ENCODE measurements around the gene OR2D2.
"Not testable (repeated sequence)": the region's sequence is repeated elsewhere in the genome, so short reads cannot be mapped to it uniquely, and the experiment has no call there.

Gene OR2D2

DNA sequence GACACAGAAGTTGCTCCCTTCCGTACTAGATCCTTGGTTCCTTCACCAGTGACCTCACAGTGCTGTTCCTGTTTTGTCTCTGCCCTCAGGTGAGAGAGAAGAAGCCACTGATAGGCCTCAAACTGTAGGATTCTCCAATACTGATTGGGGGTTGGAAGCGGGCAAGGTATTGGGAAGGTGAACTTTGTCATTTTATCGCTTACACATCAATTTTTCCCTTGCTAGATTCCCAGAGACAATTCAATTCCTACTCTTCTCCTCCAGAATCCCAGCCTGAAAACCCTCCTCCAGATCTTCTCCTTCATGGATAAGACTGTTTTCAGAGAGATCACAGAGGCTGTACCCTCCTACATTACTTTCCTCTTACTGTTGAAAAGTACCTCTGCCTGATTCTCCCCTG lies 19.1 kb upstream of the OR2D2 start:
- Mint-ChIP-seq H3K4me3 (no peak overlapping the region), H3K9me3 (no peaks in the 10 kb centered on the region), H3K4me1 (no peaks in the 10 kb centered on the region), H3K36me3 (ENCODE audit: insufficient read depth) (no peaks in the 10 kb centered on the region), H3K27ac (ENCODE audit: low read depth) (no peak overlapping the region), H3K27me3 (no peaks in the 10 kb centered on the region)
- no peak for ATAC-seq (replicated peaks; ENCODE audit: extremely low read depth, poor library complexity, severe bottlenecking)
- DNase-seq (ENCODE audit: low spot score in 2 of 2), result no peak

DNA sequence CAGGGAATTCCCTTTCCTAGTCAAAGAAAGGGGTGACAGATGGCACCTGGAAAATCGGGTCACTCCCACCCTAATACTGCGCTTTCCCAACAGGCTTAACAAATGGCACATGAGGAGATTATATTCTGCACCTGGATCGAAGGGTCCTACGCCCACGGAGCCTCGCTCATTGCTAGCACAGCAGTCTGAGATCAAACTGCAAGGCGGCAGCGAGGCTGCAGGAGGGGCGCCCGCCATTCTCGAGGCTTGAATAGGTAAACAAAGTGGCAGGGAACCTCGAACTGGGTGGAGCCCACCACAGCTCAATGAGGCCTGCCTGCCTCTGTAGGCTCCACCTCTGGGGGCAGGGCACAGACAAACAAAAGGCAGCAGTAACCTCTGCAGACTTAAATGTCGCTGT lies 12.5 kb upstream of the OR2D2 start:
- H3K4me3 Mint-ChIP-seq; H3K27me3 Mint-ChIP-seq; H3K27ac Mint-ChIP-seq (ENCODE audit: low read depth); DNase-seq (ENCODE audit: low spot score in 2 of 2); H3K36me3 Mint-ChIP-seq (ENCODE audit: insufficient read depth); H3K4me1 Mint-ChIP-seq; H3K9me3 Mint-ChIP-seq; ATAC-seq (replicated peaks; ENCODE audit: extremely low read depth, poor library complexity, severe bottlenecking): not testable (repeated sequence)

DNA sequence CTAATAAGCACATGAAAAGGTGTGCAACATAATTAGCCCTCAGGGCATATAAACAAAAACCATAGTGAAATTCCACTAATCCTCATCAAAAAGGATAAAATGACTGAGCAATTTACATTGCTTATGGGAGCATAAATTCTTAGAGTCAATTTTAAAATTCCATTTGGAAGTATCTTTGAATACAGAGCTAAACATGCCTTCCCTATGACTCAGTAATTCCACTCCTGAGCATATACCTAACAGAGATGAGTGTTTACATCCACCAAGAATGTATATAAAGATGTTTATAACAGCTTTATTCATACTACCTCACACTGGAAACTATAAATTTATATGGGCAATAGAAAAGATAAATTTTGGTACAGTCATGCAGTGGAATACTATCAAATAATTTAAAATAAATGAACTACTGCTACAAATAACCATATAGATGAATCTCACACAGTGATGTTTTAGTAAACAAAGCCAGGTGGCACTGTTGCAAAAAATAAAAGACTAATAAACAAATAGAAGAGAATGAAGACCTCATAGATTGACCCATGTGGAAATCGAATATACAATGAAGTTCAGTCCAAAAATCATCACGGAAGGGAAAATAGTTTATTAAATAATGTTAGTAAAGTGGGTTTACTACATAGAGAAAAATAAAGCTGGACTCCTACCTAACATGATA lies 8.2 kb upstream of the OR2D2 start:
- DNase-seq (ENCODE audit: low spot score in 2 of 2), result no peak
- ATAC-seq (replicated peaks; ENCODE audit: extremely low read depth, poor library complexity, severe bottlenecking), result no peak
- Mint-ChIP-seq H3K27ac (ENCODE audit: low read depth) (no peak overlapping the region), H3K36me3 (ENCODE audit: insufficient read depth) (no peaks in the 10 kb centered on the region), H3K4me3 (no peak overlapping the region), H3K9me3 (no peaks in the 10 kb centered on the region), H3K4me1 (no peaks in the 10 kb centered on the region), H3K27me3 (peaks cover 25% of the 10 kb centered on the region)

DNA sequence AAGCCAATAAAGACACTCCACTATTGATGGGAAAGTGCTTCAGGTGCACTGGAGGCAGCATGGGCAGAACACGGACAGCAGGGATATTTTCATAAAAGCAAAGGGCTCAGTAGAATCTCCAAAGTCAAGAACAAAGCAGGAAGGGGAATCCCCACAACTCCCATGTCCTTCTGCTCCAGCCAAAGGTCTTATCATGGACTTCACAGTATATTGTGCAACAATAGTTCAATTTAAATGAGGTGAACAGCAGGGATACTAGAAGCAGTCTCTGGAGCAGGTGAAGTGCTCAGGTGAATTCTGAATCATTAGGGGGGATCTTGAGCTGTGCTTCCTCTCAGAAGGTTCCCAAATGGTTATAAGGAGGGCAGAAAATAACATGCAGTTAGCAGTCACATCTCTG lies 6.6 kb upstream of the OR2D2 start:
- no peak overlapping the region for H3K27ac Mint-ChIP-seq (ENCODE audit: low read depth)
- H3K36me3 Mint-ChIP-seq (ENCODE audit: insufficient read depth), result no peaks in the 10 kb centered on the region
- DNase-seq (ENCODE audit: low spot score in 2 of 2) (no peak), ATAC-seq (replicated peaks; ENCODE audit: extremely low read depth, poor library complexity, severe bottlenecking) (no peak)
- no peak overlapping the region for H3K4me3 Mint-ChIP-seq
- no peaks in the 10 kb centered on the region for H3K9me3 Mint-ChIP-seq
- H3K27me3 Mint-ChIP-seq, result peaks cover 23% of the 10 kb centered on the region
- H3K4me1 Mint-ChIP-seq, result no peaks in the 10 kb centered on the region

DNA sequence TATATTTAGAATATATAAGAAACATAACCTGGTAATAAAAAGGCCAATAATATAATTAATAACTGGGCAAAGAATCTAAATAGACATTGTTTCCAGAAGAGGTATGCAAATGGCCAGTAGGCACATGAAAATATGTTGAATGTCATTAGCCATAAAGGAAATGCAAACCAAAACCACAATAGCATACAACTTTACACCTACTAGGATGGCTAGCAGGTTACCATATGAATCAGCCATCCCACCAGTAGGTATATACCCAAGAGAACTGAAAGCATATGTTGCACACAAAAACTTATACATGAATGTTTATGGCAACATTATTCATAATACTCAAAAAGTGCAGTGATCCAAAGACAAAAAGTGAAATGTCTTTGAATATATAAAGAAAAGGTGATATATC lies 2.7 kb upstream of the OR2D2 start:
- peaks cover 47% of the 10 kb centered on the region for H3K27me3 Mint-ChIP-seq

DNA sequence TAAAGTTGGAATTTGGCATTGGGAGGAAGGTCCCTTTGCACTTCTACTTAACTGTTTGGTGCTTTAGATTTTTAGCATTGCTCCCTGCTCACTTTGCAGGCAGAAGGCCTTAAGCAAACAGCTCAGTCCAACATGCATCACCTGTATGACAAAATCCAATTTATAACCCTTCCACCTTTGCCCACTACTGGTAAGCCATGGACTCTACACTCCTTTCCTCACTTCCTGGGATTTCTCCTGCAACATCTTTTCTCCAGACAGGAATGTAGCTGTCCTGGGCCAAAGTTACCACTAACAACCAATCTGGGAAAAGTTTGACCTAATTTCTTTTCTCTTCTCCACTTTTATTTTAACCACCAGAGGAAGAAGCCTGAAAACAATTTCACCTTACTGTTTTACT lies 1.8 kb upstream of the OR2D2 start:
- Mint-ChIP-seq H3K27me3 (peaks cover 46% of the 10 kb centered on the region), H3K4me3 (no peak overlapping the region), H3K9me3 (no peaks in the 10 kb centered on the region), H3K4me1 (no peaks in the 10 kb centered on the region), H3K36me3 (ENCODE audit: insufficient read depth) (no peaks in the 10 kb centered on the region), H3K27ac (ENCODE audit: low read depth) (no peak overlapping the region)
- ATAC-seq (replicated peaks; ENCODE audit: extremely low read depth, poor library complexity, severe bottlenecking), result no peak
- DNase-seq (ENCODE audit: low spot score in 2 of 2), result no peak

More for the DNA sequence above, 2.7 kb upstream of the OR2D2 start:
- ATAC-seq (replicated peaks; ENCODE audit: extremely low read depth, poor library complexity, severe bottlenecking) (no peak), DNase-seq (ENCODE audit: low spot score in 2 of 2) (no peak)
- Mint-ChIP-seq H3K4me1 (no peaks in the 10 kb centered on the region), H3K9me3 (no peaks in the 10 kb centered on the region), H3K36me3 (ENCODE audit: insufficient read depth) (no peaks in the 10 kb centered on the region), H3K4me3 (no peak overlapping the region), H3K27ac (ENCODE audit: low read depth) (no peak overlapping the region)

DNA sequence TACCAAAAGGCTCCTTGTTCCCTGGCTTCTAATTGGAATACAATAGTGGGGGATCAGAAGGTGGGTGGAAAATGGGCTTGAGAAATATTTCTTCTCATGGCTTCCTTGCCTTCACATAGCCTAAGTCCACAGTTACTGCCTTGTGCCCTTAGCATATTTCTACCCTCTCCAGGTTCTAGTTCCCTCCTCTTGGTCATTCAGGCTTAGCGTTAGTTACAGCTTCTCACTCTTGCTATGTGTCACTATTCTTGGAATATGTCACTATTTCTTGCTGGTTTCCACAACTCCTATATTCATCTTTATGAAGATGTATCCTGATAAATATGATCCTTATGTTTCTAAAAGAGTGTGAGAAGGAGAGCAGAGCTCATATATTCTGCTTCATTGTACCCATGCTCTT lies 2.5 kb downstream of the OR2D2 start:
- DNase-seq (ENCODE audit: low spot score in 2 of 2) (no peak), ATAC-seq (replicated peaks; ENCODE audit: extremely low read depth, poor library complexity, severe bottlenecking) (no peak)
- Mint-ChIP-seq H3K27ac (ENCODE audit: low read depth) (no peak overlapping the region), H3K27me3 (peaks cover 35% of the 10 kb centered on the region), H3K4me1 (no peaks in the 10 kb centered on the region), H3K9me3 (no peaks in the 10 kb centered on the region), H3K36me3 (ENCODE audit: insufficient read depth) (no peaks in the 10 kb centered on the region), H3K4me3 (no peak overlapping the region)

DNA sequence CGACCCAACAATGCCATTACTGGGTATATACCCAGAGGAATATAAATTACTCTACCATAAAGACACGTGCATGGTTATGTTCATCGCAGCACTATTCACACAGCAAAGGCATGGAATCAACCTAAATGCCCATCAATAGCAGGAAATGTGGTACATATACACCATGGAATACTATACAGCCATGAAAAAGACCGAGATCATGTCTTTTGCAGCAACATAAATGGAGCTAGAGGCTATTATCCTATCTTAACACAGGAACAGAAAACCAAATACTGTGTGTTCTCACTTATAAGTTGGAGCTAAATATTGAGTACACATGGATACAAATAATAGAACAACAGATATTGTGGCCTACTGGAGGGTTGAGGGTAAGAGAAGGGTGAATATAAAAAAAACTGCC lies 3.5 kb downstream of the OR2D2 start:
- Mint-ChIP-seq H3K36me3 (ENCODE audit: insufficient read depth) (no peaks in the 10 kb centered on the region), H3K9me3 (no peaks in the 10 kb centered on the region), H3K27ac (ENCODE audit: low read depth) (no peak overlapping the region), H3K27me3 (peaks cover 45% of the 10 kb centered on the region), H3K4me3 (no peak overlapping the region), H3K4me1 (no peaks in the 10 kb centered on the region)
- no peak for ATAC-seq (replicated peaks; ENCODE audit: extremely low read depth, poor library complexity, severe bottlenecking)
- DNase-seq (ENCODE audit: low spot score in 2 of 2), result no peak

DNA sequence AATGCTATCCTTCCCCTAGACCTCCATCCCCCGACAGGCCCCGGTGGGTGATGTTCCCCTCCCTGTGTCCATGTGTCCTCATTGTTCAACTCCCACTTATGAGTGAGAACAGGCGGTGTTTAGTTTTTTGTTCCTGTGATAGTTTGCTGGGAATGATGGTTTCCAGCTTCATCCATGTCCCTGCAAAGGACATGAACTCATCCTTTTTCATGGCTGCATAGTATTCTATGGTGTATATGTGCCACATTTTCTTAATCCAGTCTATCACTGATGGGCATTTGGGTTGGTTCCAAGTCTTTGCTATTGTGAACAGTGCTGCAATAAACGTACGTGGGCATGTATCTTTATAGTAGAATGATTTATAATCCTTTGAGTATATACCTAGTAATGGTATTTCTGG lies 4.6 kb downstream of the OR2D2 start:
- not testable (repeated sequence) for H3K4me1 Mint-ChIP-seq; ATAC-seq (replicated peaks; ENCODE audit: extremely low read depth, poor library complexity, severe bottlenecking); H3K36me3 Mint-ChIP-seq (ENCODE audit: insufficient read depth); H3K9me3 Mint-ChIP-seq; H3K27ac Mint-ChIP-seq (ENCODE audit: low read depth); H3K4me3 Mint-ChIP-seq; DNase-seq (ENCODE audit: low spot score in 2 of 2)
- peaks cover 49% of the 10 kb centered on the region for H3K27me3 Mint-ChIP-seq

DNA sequence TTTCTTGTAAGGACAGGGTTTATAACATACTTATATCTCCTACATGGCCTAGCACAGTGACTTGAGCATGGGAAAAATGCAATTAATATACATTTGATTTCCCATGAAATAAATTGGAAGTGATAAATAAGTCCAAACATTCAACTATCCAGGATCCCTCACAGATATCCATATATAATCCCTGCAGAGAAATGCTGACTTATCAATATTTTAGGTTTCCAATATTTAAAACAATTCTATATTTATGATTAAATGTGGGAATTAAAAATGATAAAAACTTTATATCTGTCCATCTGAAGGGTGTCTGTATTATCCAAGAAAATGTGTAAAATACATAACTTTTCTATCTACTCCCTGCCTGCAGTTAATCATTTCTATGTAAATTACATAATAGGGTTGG lies 9.5 kb downstream of the OR2D2 start:
- Mint-ChIP-seq H3K4me1 (no peaks in the 10 kb centered on the region), H3K27me3 (peaks cover 31% of the 10 kb centered on the region), H3K27ac (ENCODE audit: low read depth) (no peak overlapping the region), H3K4me3 (no peak overlapping the region), H3K9me3 (no peaks in the 10 kb centered on the region), H3K36me3 (ENCODE audit: insufficient read depth) (no peaks in the 10 kb centered on the region)
- DNase-seq (ENCODE audit: low spot score in 2 of 2), result no peak
- no peak for ATAC-seq (replicated peaks; ENCODE audit: extremely low read depth, poor library complexity, severe bottlenecking)

DNA sequence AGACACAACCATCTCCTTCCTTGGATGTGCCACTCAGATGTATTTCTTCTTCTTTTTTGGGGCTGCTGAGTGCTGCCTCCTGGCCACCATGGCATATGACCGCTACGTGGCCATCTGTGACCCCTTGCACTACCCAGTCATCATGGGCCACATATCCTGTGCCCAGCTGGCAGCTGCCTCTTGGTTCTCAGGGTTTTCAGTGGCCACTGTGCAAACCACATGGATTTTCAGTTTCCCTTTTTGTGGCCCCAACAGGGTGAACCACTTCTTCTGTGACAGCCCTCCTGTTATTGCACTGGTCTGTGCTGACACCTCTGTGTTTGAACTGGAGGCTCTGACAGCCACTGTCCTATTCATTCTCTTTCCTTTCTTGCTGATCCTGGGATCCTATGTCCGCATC lies 15.4 kb downstream of the OR2D2 start:
- no peak overlapping the region for H3K27ac Mint-ChIP-seq (ENCODE audit: low read depth)
- peaks cover 30% of the 10 kb centered on the region for H3K27me3 Mint-ChIP-seq
- H3K4me3 Mint-ChIP-seq, result no peak overlapping the region
- no peaks in the 10 kb centered on the region for H3K9me3 Mint-ChIP-seq
- ATAC-seq (replicated peaks; ENCODE audit: extremely low read depth, poor library complexity, severe bottlenecking) (no peak), DNase-seq (ENCODE audit: low spot score in 2 of 2) (no peak)
- no peaks in the 10 kb centered on the region for H3K4me1 Mint-ChIP-seq
- no peaks in the 10 kb centered on the region for H3K36me3 Mint-ChIP-seq (ENCODE audit: insufficient read depth)

DNA sequence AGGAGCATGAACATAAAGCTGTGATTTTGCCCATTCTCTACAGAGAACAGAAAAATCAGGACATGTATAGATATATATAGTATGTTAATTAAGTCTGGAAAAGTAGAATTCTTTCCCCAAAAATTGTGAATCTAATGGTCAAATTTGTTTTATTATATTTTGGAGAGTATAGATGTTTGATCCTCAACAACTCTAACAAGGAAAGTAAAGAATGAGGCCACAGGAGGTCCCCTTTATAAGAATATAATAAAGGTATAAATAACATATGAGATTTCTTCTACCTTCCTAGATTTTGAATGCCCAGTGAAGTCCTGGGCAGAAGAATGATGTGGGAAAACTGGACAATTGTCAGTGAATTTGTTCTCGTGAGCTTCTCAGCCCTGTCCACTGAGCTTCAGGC lies 16.0 kb downstream of the OR2D2 start, which contains the start of gene OR10A4:
TSS of gene OR10A4 (plus strand) at position 301 of the 400 bp plus-strand sequence. CDS start at position 324, 23 bp downstream.
- H3K27ac Mint-ChIP-seq (ENCODE audit: low read depth), result no peak within 1 kb of the TSS
- ATAC-seq (replicated peaks; ENCODE audit: extremely low read depth, poor library complexity, severe bottlenecking), result no peak
- H3K4me3 Mint-ChIP-seq, result no peak within 1 kb of the TSS

DNA sequence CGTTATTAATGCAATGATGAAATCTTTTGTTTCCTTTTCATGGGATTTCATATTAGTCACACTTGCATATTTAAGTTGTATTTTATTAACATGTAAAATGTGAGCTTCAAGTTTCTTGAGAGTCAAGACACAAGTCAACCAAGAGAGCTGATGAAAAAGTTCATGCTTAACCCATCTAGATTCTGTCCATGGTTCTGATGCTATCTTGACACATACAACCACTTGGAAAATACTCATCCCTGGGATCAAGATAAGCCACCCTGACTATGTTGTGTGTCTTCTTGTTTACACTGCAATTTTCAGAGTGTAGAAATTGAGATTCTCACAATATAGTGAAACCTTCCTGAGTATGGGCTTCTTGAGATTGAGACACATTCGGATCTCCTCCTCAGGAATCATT lies 16.5 kb downstream of the OR2D2 start:
- Mint-ChIP-seq H3K27ac (ENCODE audit: low read depth) (no peak overlapping the region), H3K36me3 (ENCODE audit: insufficient read depth) (no peaks in the 10 kb centered on the region), H3K27me3 (peaks cover 40% of the 10 kb centered on the region), H3K4me1 (no peaks in the 10 kb centered on the region), H3K9me3 (no peaks in the 10 kb centered on the region), H3K4me3 (no peak overlapping the region)
- ATAC-seq (replicated peaks; ENCODE audit: extremely low read depth, poor library complexity, severe bottlenecking) (no peak), DNase-seq (ENCODE audit: low spot score in 2 of 2) (no peak)

More for the DNA sequence above, 16.0 kb downstream of the OR2D2 start, which contains the start of gene OR10A4:
- Mint-ChIP-seq H3K36me3 (ENCODE audit: insufficient read depth) (no peaks in the 10 kb centered on the region), H3K9me3 (no peaks in the 10 kb centered on the region), H3K4me1 (no peaks in the 10 kb centered on the region), H3K27me3 (peaks cover 36% of the 10 kb centered on the region)
- no peak for DNase-seq (ENCODE audit: low spot score in 2 of 2)

Data from central memory CD8-positive, alpha-beta T cell (primary cell).